GM12872 (cell line): ENCODE measurements around the gene GMPS.

Source experiments
- TF ChIP-seq, protein P1 (sequence below): IDR thresholded peaks from 3 replicates; pipeline ENCODE4 v1.5.1; 2011; ENCODE audit warnings: low read depth, mild to moderate bottlenecking, low read length, moderate library complexity; ENCODE audit not compliant: insufficient read depth

Gene GMPS

DNA sequence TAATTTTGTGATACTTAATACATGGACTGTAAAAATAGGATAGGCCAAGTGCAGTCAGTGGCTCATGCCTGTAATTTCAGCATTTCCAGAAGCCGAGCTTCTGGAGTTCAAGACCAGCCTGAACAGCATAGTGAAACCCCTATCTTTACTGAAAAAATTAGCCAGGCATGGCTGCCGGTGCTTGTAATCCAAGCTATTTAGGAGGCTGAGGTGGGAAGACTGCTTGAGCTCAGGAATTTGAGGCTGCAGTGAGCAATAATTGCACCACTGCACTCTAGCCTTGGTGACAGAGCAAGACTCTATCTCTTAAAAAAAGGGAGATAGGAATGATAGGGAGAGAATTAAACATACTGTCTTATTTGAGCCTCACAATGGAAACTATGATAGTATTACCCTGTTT is 51.0 kb downstream of the GMPS start:
- TF ChIP-seq, protein P1, sequence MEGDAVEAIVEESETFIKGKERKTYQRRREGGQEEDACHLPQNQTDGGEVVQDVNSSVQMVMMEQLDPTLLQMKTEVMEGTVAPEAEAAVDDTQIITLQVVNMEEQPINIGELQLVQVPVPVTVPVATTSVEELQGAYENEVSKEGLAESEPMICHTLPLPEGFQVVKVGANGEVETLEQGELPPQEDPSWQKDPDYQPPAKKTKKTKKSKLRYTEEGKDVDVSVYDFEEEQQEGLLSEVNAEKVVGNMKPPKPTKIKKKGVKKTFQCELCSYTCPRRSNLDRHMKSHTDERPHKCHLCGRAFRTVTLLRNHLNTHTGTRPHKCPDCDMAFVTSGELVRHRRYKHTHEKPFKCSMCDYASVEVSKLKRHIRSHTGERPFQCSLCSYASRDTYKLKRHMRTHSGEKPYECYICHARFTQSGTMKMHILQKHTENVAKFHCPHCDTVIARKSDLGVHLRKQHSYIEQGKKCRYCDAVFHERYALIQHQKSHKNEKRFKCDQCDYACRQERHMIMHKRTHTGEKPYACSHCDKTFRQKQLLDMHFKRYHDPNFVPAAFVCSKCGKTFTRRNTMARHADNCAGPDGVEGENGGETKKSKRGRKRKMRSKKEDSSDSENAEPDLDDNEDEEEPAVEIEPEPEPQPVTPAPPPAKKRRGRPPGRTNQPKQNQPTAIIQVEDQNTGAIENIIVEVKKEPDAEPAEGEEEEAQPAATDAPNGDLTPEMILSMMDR = no peak

DNA sequence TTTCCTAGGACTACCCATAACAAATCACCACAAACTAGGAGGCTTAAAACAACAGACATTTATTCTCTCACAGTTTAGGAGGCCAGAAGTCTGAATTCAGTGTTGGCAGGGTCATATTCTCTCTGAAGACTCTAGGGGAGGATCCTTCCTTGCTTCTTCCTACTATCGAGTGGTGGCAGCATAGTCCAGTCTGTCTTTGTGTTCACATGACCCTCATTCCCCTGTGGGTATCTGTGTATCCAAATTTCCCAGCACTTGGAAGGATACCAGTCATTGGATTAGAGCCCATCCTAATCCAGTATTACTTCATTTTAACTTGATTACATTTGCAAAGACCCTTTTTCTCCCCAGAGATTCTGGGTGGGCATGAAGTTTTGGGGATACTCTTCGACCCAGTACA is 63.8 kb downstream of the GMPS start:
- TF ChIP-seq, protein P1 = no peak

DNA sequence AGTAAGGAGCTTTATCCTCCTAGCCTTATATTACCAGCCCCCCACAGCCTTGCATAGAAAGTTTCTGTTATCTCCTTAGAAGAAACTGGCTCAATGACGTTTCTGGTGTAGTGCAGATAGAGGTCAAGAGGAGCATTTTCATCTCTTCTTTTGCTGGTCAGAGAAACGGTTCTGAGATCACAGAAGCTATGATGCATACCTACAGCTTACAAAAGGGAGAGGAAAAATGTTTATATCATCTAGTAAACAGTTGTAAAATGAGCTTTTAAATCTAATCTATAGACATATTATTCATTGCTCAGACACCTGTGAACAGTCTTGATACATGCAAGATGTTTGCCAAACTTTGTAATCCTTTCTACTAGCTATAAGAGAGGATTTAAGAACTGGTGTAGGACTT is 68.0 kb downstream of the GMPS start:
- TF ChIP-seq, protein P1 = no peak

DNA sequence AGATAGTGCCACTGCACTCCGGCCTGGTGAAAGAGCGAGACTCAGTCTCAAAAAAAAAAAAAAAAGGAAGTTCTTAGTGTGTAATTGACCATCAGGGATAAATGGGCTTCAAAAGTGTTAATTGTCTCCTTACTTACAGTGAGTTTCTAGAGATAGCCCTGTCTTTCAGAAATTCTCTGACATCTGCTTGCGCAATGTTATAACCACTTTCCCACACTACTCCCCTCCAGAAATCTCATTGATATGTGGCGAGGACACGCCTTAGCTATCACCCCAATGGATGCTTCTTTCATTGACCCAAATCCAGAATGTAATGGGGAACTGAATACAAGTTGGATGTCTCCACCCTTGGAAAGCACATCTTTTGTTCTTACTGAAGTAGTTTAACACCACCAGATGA is 70.9 kb downstream of the GMPS start:
- TF ChIP-seq, protein P1 = no peak

DNA sequence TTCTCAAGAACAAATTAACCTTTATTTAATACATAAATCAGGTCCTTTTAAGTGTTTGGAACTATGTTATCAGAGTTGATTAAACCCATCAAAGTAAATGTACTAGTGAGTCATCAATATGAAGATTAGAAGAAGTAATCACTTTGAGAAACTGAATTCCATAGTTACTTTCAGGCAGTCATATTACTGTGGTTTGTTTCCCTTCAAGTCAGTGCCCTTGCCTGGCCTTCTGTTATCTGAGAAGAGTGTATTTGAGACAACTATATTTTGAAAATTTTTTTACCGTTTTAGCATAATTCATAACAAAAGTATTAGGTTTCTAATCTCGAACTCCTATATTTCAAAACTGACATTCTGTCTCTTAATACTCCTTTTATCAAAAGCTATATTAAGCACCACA is 73.6 kb downstream of the GMPS start:
- TF ChIP-seq, protein P1 = no peak

DNA sequence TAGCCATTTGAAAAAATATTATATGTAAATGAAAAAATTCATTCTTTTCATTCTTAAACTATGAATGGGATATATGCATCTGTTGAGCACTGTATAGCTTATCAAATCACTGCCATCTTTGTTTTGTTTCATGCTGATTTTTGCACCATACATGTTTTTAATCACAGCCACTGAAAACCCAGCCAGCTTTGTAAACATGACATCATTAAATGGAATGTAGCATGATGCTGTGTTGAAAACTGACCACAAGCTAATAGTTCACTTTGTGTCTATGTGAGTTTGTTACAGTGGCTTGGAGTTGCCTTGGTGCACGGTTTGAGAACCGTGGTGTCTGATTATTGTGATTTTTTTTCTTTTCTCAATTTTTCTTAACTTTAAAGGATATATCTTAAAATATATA is 75.7 kb downstream of the GMPS start:
- TF ChIP-seq, protein P1 = no peak

DNA sequence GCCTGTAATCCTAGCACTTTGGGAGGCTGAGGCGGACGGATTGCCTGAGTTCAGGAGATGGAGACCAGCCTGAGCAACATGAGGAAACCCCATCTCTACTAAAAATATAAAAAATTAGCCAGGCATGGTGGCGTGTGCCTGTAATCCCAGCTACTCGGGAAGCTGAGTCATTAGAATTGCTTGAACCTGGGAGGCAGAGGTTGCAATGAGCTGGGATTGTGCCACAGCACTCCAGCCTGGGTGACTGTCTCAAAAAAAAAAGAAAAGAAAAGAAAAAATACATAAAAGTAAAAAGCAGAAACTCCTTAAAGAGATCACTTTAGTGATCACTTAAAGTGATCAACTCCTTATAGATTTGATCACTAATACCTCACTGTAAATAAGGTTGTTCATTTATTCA is 78.0 kb downstream of the GMPS start:
- TF ChIP-seq, protein P1 = no peak
